ENCODE measurements around the gene BTBD7. TPM values are rescaled to one million over a fixed set of nuclear protein-coding genes. Genes with fewer than 3 reads are reported as not detected.
A peak's percentile ranks its signal among the peaks of the same experiment; 100 is the strongest.

The BTBD7 gene
- total and polyA plus RNA-seq, 2 experiments from 2014 or later: 14.8 to 25.8 TPM

DNA sequence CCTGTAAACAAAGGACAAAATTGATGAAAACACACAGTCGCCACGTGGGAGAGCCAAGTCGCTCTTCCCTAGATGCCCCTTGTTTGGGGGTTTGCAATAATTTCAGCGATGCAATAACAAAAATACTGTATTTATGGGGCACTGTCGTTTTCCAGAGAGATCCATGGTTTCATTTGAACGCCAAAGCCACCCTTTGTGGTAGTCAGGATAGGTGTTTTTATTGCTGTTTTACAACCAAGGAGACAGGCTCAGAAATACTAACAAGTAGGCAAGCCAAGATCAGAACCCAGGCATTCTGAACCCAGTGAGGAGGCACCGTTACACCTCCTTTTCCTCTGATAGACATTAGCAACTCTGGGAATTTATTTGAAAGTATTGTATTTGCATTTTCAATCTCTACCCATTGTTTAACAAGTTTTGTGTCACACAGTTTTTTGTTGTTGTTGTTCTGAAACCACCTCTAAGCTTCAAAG, 831 bp upstream of the BTBD7 start:
- WGBS (ENCODE audit: low lambda C conversion rate, missing lambda C conversion rate): 7% methylated on average over 7 of the region's 7 CpGs
- Histone ChIP-seq H3K4me3 (peak overlapping the region; percentile 25), H3K79me2 (peaks cover 50% of the 10 kb centered on the region), H3K36me3 (replicated peaks; ENCODE audit: insufficient read depth, low read depth) (no peaks in the 10 kb centered on the region), H2AFZ (peak overlapping the region; percentile 70), H3K9me2 (replicated peaks; ENCODE audit: insufficient read depth) (no peaks in the 10 kb centered on the region), H3K4me2 (peak overlapping the region; percentile 83), H4K20me1 (ENCODE audit: insufficient read depth, poor library complexity, severe bottlenecking) (peaks cover 22% of the 10 kb centered on the region), H3K4me1 (ENCODE audit: insufficient read depth) (peaks cover 12% of the 10 kb centered on the region), H3K27me3 (no peaks in the 10 kb centered on the region), H3K27ac (peak overlapping the region; percentile 79), H3K9me3 (ENCODE audit: low read depth) (no peaks in the 10 kb centered on the region)
- DNase-seq (ENCODE audit: low spot score): no peak
- TF ChIP-seq EZH2 (IDR thresholded peaks at IDR 0.05; ENCODE audit: borderline replicate concordance): no peak

DNA sequence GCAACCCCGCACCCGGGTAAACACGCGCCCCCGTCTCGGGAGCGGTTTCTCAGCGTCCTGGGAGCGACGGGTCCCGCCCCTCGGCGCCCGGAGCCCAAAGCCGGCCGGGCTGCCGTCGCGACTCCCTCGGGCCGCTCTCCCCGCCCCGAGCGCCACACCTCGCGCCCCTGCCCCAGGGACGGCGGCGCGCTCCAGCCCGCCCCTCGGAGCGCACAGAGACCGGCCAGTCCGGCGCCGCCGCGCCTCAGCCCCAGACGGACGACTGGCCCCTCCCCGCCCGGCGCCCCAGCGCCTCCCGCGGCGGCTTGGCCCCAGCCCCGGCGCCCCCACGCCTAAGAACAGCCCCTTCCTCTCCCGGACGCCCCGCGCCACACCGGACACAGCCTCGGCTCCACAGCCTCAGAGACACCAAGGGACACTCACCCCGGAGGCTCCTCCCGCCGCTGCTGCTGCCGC, 411 bp downstream of the BTBD7 start:
- H3K36me3 ChIP-seq (replicated peaks; ENCODE audit: insufficient read depth, low read depth): no peaks in the 10 kb centered on the region
- H3K9me3 ChIP-seq (ENCODE audit: low read depth): no peaks in the 10 kb centered on the region
- peak overlapping the region; percentile 65 for H3K4me3 ChIP-seq
- peaks cover 63% of the 10 kb centered on the region for H3K79me2 ChIP-seq
- no peaks in the 10 kb centered on the region for H3K27me3 ChIP-seq
- DNase-seq (ENCODE audit: low spot score): peak; percentile 87
- no peaks in the 10 kb centered on the region for H3K9me2 ChIP-seq (replicated peaks; ENCODE audit: insufficient read depth)
- peak overlapping the region; percentile 70 for H2AFZ ChIP-seq
- H3K27ac ChIP-seq: peak overlapping the region; percentile 97
- peaks cover 35% of the 10 kb centered on the region for H4K20me1 ChIP-seq (ENCODE audit: insufficient read depth, poor library complexity, severe bottlenecking)
- H3K4me1 ChIP-seq (ENCODE audit: insufficient read depth): peaks cover 12% of the 10 kb centered on the region
- 0% methylated on average over 16 of the region's 61 CpGs for WGBS (ENCODE audit: low lambda C conversion rate, missing lambda C conversion rate)
- peak overlapping the region; percentile 77 for H3K4me2 ChIP-seq
- TF ChIP-seq, protein P1, sequence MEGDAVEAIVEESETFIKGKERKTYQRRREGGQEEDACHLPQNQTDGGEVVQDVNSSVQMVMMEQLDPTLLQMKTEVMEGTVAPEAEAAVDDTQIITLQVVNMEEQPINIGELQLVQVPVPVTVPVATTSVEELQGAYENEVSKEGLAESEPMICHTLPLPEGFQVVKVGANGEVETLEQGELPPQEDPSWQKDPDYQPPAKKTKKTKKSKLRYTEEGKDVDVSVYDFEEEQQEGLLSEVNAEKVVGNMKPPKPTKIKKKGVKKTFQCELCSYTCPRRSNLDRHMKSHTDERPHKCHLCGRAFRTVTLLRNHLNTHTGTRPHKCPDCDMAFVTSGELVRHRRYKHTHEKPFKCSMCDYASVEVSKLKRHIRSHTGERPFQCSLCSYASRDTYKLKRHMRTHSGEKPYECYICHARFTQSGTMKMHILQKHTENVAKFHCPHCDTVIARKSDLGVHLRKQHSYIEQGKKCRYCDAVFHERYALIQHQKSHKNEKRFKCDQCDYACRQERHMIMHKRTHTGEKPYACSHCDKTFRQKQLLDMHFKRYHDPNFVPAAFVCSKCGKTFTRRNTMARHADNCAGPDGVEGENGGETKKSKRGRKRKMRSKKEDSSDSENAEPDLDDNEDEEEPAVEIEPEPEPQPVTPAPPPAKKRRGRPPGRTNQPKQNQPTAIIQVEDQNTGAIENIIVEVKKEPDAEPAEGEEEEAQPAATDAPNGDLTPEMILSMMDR (IDR thresholded peaks at IDR 0.05; ENCODE audit: poor library complexity): no peak
- TF ChIP-seq EZH2phosphoT487 (IDR thresholded peaks at IDR 0.05; ENCODE audit: low read depth, severe bottlenecking, unreplicated experiment) (no peak), EZH2 (IDR thresholded peaks at IDR 0.05; ENCODE audit: borderline replicate concordance) (no peak)

DNA sequence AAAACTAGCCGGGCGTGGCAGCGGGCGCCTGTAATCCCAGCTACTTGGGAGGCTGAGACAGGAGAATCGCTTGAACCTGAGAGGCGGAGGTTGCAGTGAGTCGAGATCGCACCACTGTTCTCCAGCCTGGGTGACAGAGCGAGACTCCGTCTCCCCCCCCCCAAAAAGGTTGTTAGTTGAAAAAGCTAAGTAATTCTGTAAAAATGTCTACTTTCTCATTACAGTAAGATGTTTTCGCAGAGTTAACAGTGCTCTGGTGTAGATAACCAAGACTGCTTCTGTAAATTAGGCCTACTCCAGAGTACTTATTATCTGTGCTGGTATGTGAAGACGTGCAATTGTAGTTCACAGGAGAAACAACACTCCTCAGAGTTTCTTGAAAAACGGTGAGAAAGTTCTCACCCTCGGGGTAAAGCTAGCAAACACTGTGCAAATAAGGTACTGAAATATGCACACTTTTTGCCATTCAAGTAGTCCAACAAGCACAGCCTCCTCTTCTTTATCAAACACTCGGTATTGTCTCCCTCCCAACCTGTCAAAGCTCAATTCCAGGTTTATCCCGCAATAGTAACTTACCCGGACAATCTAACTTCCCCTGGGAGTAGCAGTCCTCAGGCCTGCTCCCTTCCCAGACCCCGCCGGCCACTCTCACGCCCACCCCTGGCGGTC, 974 bp downstream of the BTBD7 start:
- H2AFZ ChIP-seq: peak overlapping the region; percentile 70

More for the DNA sequence above, 974 bp downstream of the BTBD7 start:
- 35% methylated on average over 21 of the region's 21 CpGs for WGBS (ENCODE audit: low lambda C conversion rate, missing lambda C conversion rate)
- Histone ChIP-seq H4K20me1 (ENCODE audit: insufficient read depth, poor library complexity, severe bottlenecking) (peaks cover 40% of the 10 kb centered on the region), H3K27ac (peak overlapping the region; percentile 97), H3K27me3 (no peaks in the 10 kb centered on the region), H3K9me3 (ENCODE audit: low read depth) (no peaks in the 10 kb centered on the region), H3K79me2 (peaks cover 68% of the 10 kb centered on the region), H3K4me1 (ENCODE audit: insufficient read depth) (peaks cover 12% of the 10 kb centered on the region), H3K4me2 (peak overlapping the region; percentile 77), H3K9me2 (replicated peaks; ENCODE audit: insufficient read depth) (no peaks in the 10 kb centered on the region), H3K36me3 (replicated peaks; ENCODE audit: insufficient read depth, low read depth) (no peaks in the 10 kb centered on the region), H3K4me3 (peak overlapping the region; percentile 65)
- TF ChIP-seq EZH2phosphoT487 (IDR thresholded peaks at IDR 0.05; ENCODE audit: low read depth, severe bottlenecking, unreplicated experiment) (no peak), EZH2 (IDR thresholded peaks at IDR 0.05; ENCODE audit: borderline replicate concordance) (no peak)
- TF ChIP-seq, protein P1 (IDR thresholded peaks at IDR 0.05; ENCODE audit: poor library complexity): no peak
- DNase-seq (ENCODE audit: low spot score): no peak
